Measurements from ENCODE around the gene BTBD1.

The BTBD1 gene

GRCh38 chr15:83106994-83107840 lies 40.2 kb upstream of the BTBD1 start, which contains the start of gene TM6SF1:
Gene TM6SF1, plus strand, starts transcription at chr15:83107645. Its CDS starts 36 bp downstream, at chr15:83107681.
- H3K4me3 ChIP-seq (ENCODE audit: low read depth, low read length), result peak within 1 kb of the TSS; percentile 65
- peak; percentile 7 for TF ChIP-seq CTCF (IDR thresholded peaks at IDR 0.05; ENCODE audit: low read depth, low read length, missing control alignments)
- no peak for DNase-seq (ENCODE audit: low read depth)

GRCh38 chr15:83105440-83105839 lies 38.4 kb upstream of the BTBD1 start:
- no peak for TF ChIP-seq CTCF (IDR thresholded peaks at IDR 0.05; ENCODE audit: low read depth, low read length, missing control alignments)
- no peak for DNase-seq (ENCODE audit: low read depth)

GRCh38 chr15:83104141-83104540 lies 37.1 kb upstream of the BTBD1 start:
- H3K4me3 ChIP-seq (ENCODE audit: low read depth, low read length), result no peak overlapping the region
- no peak for DNase-seq (ENCODE audit: low read depth)
- TF ChIP-seq CTCF (IDR thresholded peaks at IDR 0.05; ENCODE audit: low read depth, low read length, missing control alignments), result no peak

More at GRCh38 chr15:83105440-83105839, 38.4 kb upstream of the BTBD1 start:
- no peak overlapping the region for H3K4me3 ChIP-seq (ENCODE audit: low read depth, low read length)

GRCh38 chr15:83102346-83102745 lies 35.3 kb upstream of the BTBD1 start:
- DNase-seq (ENCODE audit: low read depth), result no peak
- TF ChIP-seq CTCF (IDR thresholded peaks at IDR 0.05; ENCODE audit: low read depth, low read length, missing control alignments), result no peak
- H3K4me3 ChIP-seq (ENCODE audit: low read depth, low read length), result no peak overlapping the region

GRCh38 chr15:83100097-83100646 lies 33.1 kb upstream of the BTBD1 start:
- no peak for DNase-seq (ENCODE audit: low read depth)
- H3K4me3 ChIP-seq (ENCODE audit: low read depth, low read length), result no peak overlapping the region
- TF ChIP-seq CTCF (IDR thresholded peaks at IDR 0.05; ENCODE audit: low read depth, low read length, missing control alignments), result no peak

- TF ChIP-seq CTCF (IDR thresholded peaks at IDR 0.05; ENCODE audit: low read depth, low read length, missing control alignments), result no peak
- DNase-seq (ENCODE audit: low read depth), result no peak
- no peak overlapping the region for H3K4me3 ChIP-seq (ENCODE audit: low read depth, low read length)
Observed at GRCh38 chr15:83099290-83099689, 32.2 kb upstream of the BTBD1 start.

All from GM12864 (cell line).